NCI-H69 (cell line): Measurements from ENCODE around the gene SCRG1.

Source experiments
- DNase-seq: peaks from one replicate; lab custom pipeline; 2025; lab: John Stamatoyannopoulos, UW

SCRG1 gene

DNA sequence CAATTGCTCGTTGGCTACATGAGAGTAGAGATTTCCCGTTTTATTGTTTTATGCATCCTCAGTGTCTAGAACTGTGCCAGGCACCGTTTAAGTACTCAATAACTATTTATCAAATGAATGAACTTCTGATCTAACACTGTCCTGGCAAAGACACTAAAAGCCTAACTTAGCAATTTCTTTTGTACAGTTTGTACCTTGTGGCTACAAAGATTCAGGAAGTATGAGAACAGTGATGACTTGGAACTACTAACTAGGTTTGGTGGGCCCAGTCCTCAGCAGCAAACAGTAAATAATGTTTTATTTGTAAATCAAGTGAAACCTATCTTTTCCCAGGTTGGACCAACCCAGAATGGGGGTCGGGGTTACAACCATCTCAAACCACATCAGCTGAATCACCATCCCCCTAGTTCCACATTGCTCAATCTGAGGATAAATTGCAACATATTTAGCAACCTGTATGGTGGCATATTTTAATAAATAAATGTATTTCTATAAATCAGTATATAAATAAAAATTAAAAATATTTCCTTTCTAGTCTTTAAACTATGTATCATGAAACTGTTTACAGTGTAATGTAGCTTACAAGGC, 12.3 kb upstream of the SCRG1 start:
- DNase-seq = no peak

GRCh38 chr4:173410079-173410478, 11.2 kb upstream of the SCRG1 start:
- DNase-seq = no peak

GRCh38 chr4:173405840-173406606, 7.1 kb upstream of the SCRG1 start:
- no peak for DNase-seq

DNA sequence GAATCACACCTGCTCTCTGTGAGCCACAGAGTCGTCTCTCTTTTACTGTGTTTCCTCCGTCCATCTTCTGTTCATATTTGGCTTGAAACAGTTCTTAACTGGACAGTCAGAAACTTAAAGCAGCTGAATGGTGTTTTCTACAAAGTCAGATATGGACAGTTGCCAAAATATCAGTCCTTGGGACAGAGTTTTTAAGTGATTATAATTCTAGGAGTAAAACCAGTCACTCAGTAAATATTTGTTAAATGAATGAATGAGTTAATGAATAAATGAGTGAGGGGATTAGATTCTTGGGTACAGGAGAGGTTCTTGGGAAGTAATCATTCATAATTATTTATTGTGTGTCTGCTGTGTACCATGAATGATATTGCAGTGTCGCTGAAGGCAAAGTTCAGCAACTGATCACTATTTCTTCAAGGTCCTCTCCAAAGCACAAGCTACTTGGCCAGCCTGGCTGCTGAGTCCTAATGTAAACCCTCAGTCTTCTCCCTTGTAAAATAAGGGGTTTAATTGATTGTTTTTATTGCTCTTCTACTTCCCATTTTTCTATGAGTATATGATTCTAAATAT, 5.5 kb upstream of the SCRG1 start:
- DNase-seq = no peak

GRCh38 chr4:173403051-173403450, 4.1 kb upstream of the SCRG1 start:
- no peak for DNase-seq

DNA sequence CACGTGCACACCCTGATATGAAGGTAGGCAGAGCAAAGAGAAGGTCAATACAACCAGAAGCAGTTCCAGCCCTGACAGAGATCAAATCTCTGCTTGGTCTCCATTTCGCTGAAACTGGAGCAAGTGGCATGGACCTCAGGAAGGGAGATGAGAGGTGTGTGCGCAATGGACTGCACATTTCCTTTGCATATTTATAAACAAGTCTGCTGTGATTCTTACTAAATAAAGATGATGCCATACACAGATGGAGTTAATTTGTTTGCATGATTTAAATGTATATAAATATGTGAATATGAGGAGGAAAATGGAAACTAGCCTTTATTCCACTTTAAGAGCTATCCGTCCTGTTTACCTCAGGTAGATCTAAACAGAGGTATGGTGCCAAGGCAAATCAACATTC, 2.1 kb upstream of the SCRG1 start:
- DNase-seq = no peak

DNA sequence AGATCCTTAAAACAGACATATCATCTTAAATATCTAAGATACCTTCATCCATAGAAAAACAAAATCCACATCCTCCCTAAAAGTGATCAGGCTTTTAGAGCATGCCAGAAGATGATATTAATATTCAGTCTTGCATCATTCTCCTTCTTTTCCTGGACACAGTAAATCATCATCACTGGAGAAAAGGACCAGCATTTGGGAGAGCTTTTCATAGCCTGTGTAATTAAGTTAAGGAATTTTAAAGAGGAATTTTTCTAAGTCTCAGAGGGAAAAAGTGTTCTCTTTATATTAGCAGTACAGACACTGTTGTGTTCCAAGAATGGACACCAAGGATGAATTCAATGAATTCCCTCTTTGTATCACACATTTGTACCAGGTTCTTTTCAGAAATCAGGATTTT, 696 bp downstream of the SCRG1 start:
- no peak for DNase-seq

DNA sequence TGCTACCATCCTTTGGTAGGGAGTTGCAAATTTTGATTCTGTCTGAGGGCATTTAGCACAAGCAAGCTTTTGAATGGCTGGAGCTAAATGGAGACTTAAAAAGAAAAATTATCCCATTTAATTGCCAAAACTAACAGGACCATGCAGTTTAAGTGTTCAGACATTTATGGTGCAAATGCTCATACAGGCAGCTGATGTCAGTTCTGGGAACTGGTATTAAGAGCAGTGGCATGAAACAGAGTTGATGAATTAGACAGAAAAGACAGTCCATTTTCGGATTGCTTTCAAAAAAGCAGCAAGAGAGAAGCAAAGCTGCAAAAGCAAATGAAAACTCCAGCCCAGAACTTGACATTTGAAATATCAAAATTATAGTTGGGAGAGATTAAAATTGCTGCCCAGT, 1.3 kb downstream of the SCRG1 start:
- no peak for DNase-seq

GRCh38 chr4:173391701-173392100, 7.2 kb downstream of the SCRG1 start:
- no peak for DNase-seq

DNA sequence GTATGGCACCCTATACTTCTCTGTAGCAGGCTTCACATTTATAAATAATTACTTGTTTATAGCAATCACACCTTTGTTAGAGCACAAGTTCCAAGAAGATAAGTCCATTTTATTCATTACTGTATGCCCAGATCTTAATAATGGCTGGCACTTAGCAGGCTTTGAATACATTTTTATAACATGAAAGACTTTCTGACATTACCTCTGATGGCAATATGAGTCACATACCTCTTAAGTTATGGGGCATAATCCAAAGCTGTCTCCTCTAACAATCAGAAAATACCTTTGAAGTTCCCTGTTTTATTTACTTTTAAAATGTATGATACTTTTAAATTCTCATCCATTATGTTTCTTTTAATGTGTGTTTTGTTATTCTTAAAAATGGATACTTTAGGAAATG, 12.2 kb downstream of the SCRG1 start:
- no peak for DNase-seq

GRCh38 chr4:173382349-173382748, 16.6 kb downstream of the SCRG1 start:
- DNase-seq = no peak

DNA sequence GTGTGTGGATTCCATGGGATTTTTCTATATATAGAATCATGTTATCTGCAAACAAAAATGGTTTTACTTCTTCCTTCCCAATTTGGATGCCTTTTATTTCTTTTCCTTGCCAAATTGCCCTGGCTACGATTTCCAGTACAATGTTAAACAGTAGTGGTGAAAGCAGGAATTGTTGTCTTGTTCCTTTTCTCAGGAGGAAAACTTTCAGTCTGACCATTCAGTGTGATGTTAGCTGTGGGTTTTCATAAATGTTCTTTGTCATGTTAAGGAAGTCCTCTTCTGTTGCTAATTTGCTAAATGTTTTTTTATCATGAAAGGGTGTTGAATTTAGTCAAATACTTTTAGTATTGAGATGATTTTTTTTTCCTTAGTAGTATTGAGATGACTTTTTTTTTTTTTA, 17.3 kb downstream of the SCRG1 start:
- DNase-seq = no peak

DNA sequence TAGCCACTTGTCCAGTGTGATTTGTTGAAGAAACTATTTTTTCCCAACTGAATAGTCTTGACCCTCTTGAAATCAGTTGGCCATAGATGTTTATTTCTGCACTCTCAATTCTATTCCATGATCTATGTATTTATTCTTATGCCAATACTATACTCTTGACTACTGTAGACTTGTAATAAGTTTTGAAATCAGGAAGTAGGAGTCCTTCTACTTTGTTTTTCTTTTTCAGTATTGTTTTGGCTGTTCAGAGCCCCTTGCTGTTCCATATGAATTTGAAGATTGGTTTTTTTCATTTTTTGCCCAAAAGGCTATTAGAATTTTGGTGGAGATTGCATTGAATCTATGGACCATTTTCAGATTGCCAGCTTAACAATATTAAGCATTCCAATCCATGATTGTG, 17.9 kb downstream of the SCRG1 start:
- DNase-seq = no peak

GRCh38 chr4:173379929-173380328, 19.0 kb downstream of the SCRG1 start:
- DNase-seq = no peak

GRCh38 chr4:173374588-173374987, 24.3 kb downstream of the SCRG1 start:
- no peak for DNase-seq

DNA sequence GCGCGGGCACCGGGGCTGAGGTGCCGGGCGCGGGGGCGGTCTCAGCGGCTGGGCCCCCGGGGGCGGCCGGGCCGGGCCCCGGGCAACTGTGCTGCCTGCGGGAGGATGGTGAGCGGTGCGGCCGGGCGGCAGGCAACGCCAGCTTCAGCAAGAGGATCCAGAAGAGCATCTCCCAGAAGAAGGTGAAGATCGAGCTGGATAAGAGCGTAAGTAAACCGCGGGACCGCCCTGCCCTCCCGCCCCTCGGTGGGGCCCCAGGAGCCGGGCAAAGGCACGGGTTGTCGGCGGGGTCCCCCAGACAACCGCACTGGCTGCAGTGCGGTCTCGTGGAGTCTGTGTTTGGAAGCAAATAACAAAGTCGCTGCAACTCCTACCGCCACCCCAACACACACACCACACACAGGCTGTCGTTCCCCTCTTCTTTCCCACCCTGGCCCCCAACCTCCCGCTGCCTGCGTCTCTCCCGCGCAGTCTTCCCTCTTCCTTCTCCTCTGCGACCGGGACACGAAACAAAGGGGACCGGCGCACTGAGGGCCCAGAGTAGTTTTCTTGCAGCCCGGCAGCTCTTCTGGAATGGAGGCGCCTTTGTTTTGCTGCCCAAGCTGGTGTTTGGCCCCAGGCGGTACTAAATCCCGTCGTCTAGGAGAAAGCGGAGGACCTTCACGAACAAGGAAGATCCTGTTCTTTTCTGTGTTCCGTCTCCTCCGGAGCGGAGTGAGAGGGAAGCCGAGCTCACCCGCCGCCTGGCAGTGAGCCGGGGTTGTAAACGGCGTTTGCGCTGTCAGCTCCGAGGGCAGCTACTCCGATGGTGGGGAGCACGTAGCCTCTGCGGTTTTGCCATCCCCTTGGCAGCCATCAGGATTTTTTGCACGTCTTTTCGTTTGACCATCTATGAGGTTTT, 27.4 kb downstream of the SCRG1 start:
- DNase-seq = peak; percentile 71

GRCh38 chr4:173370477-173371291, 28.2 kb downstream of the SCRG1 start, which contains the start of gene SAP30:
SAP30 (plus strand) TSS chr4:173370954; CDS start chr4:173371183, 229 bp downstream.
- peak; percentile 97 for DNase-seq

- DNase-seq = no peak
Measured at GRCh38 chr4:173370130-173370476, 28.8 kb downstream of the SCRG1 start.

GRCh38 chr4:173367946-173368345, 31.0 kb downstream of the SCRG1 start:
- DNase-seq = peak; percentile 25

DNA sequence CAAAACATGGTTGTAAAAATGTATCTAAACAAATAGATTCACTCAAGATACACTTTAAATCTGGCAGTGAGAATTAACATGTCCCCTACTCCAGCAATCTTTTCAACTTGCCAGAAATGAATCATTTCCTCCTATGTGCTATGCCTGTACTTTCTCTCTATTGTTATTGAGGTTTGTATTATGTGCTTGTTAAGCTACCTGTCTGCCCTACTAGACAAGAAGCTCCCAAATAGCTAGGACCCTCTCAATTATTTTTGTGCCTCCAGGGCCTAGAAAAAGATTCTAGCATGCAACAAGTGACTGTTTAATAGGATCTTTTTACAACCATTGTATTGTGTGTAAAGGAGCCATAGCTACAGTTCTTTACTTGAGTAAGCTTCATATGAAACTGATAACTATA, 31.6 kb downstream of the SCRG1 start:
- peak; percentile 61 for DNase-seq

GRCh38 chr4:173365359-173365996, 33.4 kb downstream of the SCRG1 start:
- DNase-seq = peak; percentile 65
